Stimulated activated CD8-positive, alpha-beta memory T cell treated with anti-CD3 and anti-CD28 coated beads, Interleukin-7, amount 100 ng/mL, for 24 hours (primary cell): ENCODE results near the gene NHERF1.

ENCODE experiments used
- DNase-seq: peaks from one replicate; pipeline ENCODE4 v3.0.0-alpha.2; 2020; ENCODE audit warnings: low read depth

NHERF1 gene

DNA sequence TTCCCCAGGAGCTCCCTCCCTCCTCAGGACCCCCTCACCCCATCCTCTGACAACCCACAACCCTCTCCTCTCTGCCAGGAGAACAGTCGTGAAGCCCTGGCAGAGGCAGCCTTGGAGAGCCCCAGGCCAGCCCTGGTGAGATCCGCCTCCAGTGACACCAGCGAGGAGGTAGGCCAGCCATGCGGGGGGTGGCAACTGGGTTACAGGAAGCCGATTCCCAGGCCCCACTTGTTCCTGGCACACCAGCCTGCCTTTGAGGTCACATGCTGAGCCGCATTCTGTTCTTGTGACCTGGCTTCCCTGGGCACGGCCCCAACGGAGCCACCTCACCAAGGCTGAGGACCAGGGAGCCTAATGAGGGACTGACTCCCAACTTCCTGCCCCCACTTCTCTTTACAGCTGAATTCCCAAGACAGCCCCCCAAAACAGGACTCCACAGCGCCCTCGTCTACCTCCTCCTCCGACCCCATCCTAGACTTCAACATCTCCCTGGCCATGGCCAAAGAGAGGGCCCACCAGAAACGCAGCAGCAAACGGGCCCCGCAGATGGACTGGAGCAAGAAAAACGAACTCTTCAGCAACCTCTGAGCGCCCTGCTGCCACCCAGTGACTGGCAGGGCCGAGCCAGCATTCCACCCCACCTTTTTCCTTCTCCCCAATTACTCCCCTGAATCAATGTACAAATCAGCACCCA is 19.8 kb downstream of the NHERF1 start:
- DNase-seq: no peak

DNA sequence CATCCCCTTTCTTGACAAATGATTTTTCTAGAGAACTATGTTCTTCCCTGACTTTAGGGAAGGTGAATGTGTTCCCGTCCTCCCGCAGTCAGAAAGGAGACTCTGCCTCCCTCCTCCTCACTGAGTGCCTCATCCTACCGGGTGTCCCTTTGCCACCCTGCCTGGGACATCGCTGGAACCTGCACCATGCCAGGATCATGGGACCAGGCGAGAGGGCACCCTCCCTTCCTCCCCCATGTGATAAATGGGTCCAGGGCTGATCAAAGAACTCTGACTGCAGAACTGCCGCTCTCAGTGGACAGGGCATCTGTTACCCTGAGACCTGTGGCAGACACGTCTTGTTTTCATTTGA is 20.3 kb downstream of the NHERF1 start:
- no peak for DNase-seq

DNA sequence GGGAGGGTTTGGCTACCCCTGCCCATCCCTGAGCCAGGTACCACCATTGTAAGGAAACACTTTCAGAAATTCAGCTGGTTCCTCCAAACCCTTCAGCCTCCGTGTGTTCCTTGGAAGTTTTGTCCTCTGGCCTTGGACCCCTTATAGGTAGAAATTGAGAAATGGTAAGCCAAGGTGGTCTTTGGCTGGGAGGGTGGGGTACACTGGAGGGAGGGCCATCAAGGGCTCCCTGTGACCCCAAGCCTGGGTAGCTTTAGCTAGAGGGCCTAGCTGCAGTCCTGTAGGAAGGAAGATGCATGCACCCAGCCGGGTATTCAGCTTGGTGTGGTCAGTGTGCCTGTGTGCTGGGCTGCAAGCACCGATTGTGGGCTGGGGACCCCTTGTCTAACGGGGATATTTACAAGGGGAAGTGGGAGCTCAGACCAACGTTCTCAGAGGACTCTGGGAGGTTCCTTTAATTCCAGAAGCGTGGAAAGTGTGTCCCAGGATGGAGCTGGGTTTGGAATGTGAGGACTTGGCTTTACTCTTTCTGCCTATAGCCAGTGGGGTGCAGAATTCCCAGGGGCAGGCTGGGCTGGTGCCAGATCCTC is 20.9 kb downstream of the NHERF1 start:
- no peak for DNase-seq

DNA sequence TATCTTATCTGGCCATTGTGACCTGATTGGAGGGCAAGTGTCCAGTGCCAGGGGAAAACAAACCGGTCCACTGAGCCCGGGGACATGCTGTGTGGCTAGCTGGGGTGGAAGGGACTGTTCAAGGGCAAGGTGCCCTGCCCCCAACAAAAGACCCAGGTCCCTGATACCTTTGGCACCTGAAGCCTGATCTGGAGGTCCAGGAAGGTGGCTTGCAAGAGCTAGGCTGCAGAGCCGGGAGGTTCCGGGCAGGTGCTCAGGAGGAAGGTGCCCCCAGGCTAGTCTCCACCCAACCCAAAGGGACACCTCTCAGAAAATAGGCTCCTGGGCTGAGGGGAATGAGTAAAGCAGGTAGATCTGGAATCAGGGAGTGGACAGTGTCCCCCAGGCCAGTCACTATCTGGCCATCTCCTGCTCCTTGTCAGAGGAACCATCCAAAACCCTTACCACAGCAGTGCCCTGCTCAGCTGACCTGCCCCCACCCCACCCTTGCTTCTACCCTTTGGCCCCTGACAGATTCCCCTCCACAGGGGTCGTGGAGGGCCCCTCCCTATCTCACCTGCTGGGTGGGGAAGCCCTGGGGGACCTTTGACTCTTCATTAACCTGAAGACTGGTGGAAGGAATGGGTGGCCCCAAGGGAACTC is 21.5 kb downstream of the NHERF1 start:
- DNase-seq: no peak

DNA sequence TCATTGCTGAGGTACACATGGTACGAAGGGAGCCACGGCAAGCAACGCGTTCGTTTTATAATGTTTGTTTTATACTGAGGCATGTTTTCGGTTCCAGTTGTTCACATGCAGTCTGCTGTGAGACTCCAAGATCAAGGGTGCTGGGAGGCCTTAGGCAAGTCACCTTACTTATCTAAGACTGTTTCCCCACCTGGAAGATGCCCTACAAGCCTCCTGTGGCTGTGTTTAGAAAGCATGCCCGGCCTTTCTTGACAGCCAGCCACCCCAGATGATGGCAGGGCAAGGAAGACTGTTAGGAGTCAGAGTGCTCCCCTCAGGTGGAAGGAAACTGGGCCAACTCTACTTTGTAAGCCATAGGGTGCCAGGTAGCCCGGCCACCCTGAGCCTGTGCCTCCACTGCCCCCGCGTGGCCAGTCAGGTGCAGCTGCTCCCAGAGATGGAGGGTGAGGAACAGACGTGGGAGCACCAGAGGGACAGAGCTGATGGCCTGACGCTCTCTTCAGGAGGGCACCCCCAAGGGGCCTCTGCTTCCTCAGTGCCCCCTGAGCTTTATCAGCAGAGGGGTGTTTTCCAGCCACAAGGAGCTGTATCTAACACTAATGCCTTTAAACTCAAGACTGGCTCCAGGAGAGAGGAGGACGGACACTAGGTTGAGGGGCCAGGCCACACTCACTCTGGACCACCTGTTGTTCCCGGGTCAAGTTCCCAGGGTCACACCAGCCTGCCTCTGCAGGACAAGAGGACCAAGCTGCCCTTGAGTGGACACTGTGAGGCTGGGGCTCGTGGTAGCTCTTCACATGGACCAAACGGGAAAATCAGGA is 22.3 kb downstream of the NHERF1 start:
- DNase-seq: peak; percentile 39

DNA sequence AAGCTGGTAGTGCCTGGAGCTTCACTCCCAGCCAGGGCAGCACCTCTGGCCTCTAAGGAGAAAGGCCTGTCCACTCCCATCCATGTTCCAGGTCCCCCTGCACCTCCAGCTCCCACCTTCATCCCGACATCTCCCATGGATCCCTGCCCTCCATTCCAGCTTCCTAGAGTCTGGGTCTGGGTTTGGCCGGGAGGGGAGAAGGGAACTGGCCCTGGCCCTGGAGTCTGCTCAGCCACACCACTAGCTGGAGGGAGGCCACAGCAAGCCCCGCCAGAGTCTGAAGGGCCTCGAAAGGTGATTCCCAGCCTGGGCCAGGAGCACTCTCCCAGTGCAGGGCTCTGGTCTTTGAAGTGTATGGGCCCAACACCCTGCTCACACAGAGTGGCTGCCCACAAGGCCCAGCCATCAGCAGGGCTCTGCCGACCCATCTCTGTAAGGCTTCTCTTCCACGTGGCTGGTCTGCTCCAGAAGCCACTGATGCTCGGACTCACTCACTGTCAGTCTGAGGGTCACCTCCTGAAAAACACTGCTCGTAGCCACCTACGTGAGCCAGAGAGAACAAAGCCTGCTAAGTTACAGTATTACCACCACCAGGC is 23.0 kb downstream of the NHERF1 start:
- no peak for DNase-seq

DNA sequence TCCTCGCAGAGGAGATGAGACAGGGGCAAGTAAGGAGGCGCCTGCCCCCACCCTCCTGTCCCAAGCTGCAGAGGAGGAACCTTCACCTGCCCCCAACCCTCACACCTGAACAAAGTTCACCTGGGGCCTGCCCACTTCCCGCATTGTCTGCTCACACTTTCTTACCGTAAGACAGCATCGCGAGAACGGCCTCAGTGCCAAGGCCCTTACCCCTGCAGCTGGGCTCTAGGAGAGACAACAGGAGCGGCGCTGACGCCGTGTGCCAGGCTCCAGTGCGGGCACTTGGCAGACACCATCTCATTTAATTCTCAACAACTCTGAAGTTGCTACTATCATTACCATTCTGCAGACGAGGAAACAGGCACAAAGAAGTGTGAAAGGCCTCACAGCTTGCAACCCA is 23.6 kb downstream of the NHERF1 start:
- no peak for DNase-seq

DNA sequence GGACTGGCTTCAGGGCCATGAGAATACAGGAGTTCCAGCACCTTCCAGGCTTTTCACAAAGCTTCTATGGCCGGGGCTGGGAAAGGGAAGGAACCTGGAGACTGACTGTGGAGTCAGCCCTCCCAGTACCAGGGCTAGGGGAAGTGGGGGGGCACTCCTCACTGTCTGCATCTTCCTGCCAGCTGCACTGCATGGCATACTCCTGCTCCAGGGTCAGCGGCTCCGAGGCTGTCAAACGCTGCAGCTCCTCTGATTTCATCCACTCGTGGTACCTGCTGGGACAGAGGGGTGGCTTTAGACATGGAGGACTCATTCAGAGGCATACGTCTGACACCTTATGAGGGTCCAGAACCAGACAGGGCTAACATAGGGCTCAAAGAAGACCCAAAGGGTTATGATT is 25.0 kb downstream of the NHERF1 start:
- DNase-seq: no peak

DNA sequence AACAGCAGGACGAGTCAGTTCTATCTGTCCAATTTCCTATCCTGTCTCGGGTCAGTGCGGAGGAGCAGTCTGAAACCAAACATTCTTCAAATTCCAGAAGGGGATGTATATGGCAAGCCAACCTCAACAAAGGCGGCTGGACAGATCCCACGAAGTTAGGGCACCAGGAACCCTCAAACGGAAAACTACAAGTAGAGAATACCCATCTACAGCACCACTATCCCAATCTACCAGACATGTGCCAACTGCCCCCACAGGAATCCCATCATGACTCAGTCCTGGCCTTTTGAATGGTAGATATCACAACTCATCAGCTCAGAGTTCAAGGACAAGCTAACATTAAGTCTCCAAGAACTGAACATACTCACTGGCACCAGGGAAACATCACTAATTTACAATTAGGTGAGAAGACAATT is 25.5 kb downstream of the NHERF1 start:
- no peak for DNase-seq

DNA sequence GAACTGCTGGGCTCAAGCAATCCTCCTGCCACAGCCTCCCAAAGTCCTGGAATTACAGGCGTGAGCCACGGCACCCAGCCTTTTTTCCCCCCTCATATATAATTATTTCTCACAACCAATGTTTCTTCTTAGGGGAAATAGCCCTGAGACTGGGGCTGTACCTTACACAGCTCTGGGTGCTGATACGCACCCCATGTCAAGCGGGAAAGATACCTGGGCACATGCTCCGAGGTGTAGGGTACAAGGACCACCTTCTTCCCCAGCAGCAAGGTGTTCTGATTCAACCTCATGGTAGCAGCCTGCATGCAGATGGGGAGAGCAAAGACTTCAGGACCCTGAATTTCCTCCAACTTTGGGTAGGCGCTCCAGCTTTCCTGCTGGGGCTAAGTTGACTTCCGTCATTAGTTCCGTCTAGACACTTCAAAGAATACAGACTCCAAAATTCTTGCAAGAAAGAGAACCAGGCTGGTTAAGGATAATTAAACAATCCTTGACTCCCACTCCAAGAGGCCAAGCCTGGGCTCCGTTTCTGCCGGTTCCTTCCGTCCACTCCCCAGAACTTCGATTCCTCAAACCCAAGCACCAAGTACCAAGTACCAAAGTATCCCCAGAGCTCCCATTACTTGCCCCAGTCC is 27.1 kb downstream of the NHERF1 start:
- DNase-seq: no peak

DNA sequence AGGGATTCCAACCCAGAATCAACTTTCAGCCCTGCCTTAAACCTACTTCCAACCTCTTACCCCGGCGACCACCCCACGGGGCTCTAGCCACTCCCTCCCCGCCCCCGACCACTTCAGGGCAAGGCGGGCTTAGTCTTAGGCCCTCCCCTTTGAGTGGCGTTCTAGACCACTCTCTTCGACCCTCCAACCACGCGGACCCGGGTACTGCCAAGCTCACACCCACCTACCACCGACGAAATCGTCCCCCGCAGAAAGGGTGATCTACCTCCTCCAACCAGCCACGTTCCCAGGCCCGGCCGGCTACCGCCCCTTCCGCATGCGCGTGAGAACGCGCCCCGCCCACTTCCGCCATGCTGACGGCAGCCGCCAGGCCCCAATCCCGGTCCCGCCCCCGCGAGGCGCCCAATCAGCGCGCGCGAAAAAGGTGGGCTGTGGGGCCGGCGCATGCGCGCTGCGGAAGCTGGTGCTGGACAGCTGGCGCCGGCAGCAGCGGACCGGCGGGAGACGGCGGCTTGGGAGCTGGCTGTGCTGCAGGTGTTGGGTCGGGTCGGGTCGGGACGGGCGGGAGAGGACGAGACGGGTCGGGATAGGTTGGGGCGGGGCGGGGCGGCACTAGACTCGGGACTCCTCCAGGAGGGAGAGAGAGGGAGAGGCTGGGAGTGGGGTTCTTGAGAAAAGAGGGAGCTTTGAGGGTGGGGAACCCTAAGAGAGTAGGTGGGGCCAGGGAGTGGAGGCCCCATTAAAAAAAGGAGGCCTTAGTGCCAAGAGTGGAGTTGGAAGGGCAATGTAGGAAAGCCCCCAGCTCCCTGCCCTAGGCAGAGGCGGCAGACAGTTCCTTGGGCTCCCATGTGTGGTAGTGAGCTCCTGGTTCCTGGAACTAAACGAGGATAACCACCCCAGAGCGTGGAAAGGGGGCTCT is 27.9 kb downstream of the NHERF1 start, which contains the start of gene NAT9:
Gene NAT9 (minus strand): TSS at position 302 of the 919 bp plus-strand sequence. CDS start 647 bp downstream, outside the sequence.
- DNase-seq: peak; percentile 99

DNA sequence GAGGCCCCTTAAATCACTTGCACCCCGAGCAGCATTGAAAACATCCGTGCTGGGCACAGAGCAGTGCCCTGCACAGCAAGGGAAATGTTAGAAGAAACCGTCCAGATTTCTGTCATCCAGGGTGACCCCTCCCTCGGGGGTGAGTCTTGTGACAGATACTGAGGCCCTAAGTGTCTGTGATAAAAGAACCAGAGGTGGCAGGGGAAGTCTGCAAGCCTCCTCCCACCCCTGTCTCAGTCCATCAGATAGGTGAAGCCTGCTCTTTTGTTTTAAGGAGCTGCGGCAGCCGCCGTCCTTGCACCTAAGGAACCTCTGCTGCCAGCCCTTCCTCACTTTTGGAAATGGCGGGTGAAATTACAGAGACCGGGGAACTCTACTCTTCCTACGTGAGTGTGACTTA is 28.6 kb downstream of the NHERF1 start:
- DNase-seq: no peak

DNA sequence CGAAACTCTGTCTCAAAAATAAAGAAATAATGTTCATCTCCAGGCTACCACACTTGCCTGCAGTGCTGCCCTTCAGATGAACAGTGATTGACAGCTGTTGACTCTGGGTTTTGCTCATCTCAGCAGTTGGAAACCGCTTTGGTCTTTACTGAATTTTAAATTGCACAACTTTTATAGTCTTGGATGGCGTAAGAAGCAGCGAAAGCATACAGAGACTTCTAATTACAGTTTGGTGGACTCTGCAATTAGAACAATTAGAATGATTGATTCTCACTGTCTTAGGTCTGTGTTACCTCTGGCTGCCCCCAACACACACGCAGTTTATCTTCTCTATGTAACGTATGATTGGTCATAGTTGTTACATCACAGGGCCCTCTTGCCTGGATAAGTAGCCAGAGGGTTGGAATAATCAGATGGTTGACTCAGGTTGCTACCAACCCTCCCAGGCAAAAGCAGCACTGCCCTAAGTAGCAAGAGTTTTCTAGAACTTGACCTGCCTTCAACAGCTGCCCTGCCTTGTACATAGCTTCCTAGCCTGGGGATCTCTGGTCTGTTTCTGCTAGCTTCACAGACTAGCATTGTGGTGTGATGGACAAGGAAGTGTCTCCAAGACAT is 29.6 kb downstream of the NHERF1 start:
- DNase-seq: no peak

DNA sequence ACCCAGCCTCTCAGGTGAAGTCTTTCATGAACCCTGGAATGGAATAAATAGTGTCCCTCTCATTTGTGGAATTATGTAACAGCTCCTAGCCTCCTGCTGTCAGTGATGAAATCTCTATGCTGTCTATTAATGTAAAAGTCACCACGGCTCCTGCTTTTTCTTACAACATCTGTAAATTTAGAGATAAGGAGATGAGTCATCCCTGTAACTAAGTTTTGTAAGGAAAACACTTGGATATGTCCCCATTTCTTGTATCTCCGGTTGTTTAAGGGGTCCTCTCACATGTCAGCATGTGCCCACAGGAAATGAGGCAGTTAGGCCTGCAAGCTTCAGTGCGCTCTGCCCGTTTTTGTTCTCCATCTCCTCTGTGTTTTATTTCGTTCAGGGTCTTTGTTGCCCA is 30.5 kb downstream of the NHERF1 start:
- DNase-seq: no peak

DNA sequence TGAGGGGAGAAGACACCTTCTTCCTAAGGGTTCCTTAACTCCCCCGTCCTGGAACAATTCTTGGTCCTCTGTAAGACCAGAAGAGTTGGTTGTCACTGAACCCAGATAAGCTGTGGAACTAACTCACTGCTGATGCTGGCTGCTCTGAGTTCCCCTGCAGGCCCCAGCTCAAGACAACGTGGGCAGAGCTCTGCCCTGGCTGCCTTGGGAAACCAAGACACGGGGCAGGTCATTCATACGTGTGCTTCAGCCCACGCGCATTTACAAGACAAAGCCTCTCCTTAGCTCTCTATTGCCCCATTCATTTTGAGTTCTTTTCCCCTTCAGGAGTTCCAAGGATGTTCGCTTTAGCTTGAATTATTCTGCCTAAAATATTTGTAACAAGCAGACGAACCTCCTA is 31.1 kb downstream of the NHERF1 start:
- DNase-seq: no peak

DNA sequence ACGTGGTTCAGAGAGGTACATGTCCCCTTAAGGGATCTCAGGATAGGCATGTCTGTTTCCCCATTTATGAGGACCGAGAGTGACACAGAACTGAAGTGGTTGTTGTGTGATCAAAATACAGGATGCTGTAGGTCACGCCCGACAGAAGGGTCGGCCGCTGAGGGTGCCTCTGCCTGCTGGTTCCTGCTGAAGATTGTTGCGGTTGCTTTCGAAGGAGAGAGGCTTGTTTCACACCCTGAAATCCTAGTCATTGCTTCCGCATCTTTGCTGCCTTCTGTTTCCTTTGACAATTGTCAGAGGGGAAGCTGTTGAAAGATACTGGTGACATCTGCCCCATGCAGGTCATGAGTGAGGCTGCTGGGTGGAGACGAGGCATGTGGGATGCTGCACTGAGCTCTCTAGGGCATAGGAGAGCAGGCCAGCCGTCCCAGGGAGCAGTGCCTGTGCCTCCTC is 31.5 kb downstream of the NHERF1 start:
- no peak for DNase-seq

DNA sequence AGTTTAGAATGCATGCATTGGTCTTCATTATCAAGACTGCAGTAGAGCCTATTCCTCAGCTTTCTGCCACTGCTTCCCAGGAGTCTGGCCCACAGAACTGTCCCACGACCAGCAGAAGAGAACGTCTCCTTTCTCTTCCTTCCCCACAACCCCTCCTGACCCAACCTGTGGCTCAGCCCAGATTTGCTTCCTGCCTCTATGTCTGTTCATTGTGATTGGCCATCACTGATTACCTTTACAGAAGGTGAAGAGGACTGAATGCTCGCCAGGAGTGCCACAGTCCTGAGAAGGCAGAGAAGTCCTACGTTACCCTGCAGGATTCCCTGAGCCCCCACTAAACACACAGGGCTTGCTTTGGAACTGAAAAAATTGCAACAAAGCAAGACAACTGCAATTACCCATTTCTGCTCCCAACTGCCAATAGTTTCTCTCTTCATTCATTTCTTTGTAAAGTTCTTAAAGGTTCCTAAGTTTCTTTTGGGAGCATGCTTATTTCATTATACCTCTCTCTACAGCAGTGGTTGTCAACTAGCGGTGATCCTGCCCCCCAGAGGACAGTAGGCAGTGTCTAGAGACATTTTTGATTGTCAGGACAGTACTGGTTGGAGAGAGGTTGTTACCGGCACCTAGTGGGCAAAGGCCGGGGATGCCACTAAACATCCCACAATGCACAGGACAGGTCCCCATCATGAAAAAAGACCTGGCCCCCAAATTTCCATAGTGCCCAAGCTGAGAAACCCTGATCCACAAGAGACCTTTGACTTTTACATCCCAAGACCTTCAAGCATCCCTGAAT is 32.2 kb downstream of the NHERF1 start:
- no peak for DNase-seq

DNA sequence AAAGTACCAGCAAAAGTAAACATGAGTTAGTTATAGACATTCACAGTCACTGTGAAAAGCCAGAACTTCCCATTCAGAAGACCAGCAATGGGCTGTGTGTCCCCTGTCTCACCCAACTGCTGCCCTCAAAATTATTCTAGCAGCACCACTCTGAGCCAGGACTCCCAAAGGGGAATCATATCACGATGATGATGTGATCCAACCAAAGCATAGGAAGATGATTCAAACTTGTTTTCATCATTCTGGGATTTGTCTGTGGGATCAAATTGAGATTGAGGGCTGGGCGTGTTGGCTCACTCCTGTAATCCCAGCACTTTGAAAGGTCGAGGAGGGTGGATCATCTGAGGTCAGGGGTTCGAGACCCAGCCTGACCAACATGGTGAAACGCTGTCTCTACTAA is 34.1 kb downstream of the NHERF1 start:
- no peak for DNase-seq

DNA sequence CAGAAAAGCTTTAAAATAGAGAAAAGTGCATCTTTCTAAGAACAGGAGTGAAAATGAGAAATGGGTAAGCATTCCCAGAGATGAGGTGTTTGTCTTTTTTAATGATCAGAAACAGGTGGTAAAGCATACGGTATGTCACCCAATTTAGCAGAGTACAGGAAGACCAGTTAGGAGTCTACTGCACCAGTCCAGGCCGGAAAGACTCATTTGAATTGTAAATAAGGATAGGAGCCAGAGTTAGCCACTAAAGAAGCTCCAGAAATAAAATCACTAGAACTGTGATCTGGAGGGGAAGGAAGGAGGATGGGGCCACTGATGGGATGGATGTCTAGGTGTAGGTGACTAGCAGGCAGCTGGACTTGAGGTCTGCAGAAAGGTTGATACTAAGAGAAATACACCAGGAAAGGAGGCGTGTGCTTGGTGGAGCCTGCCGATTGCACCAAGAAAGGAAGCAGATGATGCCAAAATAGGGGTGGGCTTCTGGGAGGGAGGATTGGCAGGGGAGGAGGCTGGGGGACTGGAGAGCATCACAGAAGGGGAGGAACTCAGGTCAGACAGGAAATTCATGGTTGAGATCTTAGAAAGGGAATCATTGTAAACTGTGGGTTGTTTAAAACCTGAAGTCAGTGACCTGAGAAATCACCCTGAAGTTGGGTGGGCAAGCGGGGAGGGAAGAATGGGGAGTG is 35.8 kb downstream of the NHERF1 start:
- no peak for DNase-seq
